Thymus (tissue), 11 donors: ENCODE results near the gene CIAO3. TPM values are rescaled to one million over a fixed set of nuclear protein-coding genes. Genes with fewer than 3 reads are reported as not detected.

Source experiments
- DNase-seq, 9 donors: peaks; one replicate each; pipeline ENCODE4 v3.0.0-alpha.2; 2013; ENCODE audit warnings: low spot score in 9 of 9, low read depth in 6 of 9, missing footprints in 1 of 9
- H3K27ac ChIP-seq, 2 donors: one replicate each; pipeline ENCODE4 v1.5.1; 2013; ENCODE audit warnings: control low read depth in 1 of 2, low read depth in 1 of 2, low read length in 1 of 2, mild to moderate bottlenecking in 1 of 2, moderate library complexity in 1 of 2
- H3K27me3 ChIP-seq, 2 donors: one replicate each; pipeline ENCODE4 v1.5.1; 2013; ENCODE audit warnings: low read length in 1 of 2; ENCODE audit not compliant: control insufficient read depth in 2 of 2, insufficient read depth in 1 of 2
- H3K36me3 ChIP-seq, 2 donors: one replicate each; pipeline ENCODE4 v1.5.1; 2013; ENCODE audit warnings: low read length in 1 of 2, mild to moderate bottlenecking in 1 of 2, moderate library complexity in 1 of 2; ENCODE audit not compliant: control insufficient read depth in 2 of 2, insufficient read depth in 2 of 2
- H3K4me1 ChIP-seq, 2 donors: one replicate each; pipeline ENCODE4 v1.5.1; 2013; ENCODE audit warnings: low read length in 2 of 2; ENCODE audit not compliant: control insufficient read depth in 2 of 2, insufficient read depth in 2 of 2
- H3K4me3 ChIP-seq, 2 donors: one replicate each; pipeline ENCODE4 v1.5.1; 2013; ENCODE audit warnings: low read length in 2 of 2, control low read depth in 1 of 2, mild to moderate bottlenecking in 1 of 2
- H3K9me3 ChIP-seq, 2 donors: one replicate each; pipeline ENCODE4 v1.5.1; 2013; ENCODE audit warnings: low read length in 1 of 2, mild to moderate bottlenecking in 1 of 2; ENCODE audit not compliant: control insufficient read depth in 2 of 2, insufficient read depth in 1 of 2
- WGBS: extraction: QIAGEN DNeasy Blood & Tissue Kit; methylation state at CpG from one replicate; pipeline ENCODE4 v1.1.7; 2013; 5-methylcytosine and 5-hydroxymethylcytosine counted together
- polyA plus RNA-seq: library from polyadenylated mRNA; stranded (reverse); fragments of 200-250 nt; gene quantifications from one replicate; pipeline ENCODE4 v1.2.3, GENCODE V29; 2013
- total RNA-seq: library from RNA; stranded (reverse); fragments of 120-200 nt; gene quantifications from one replicate; pipeline ENCODE4 v1.2.4, GENCODE V29; 2013
- donor health status: healthy.

CIAO3 gene
- total and polyA plus RNA-seq, 2 donors: 20.8 to 60.4 TPM

GRCh38 chr16:724188-725040 lies 16.4 kb downstream of the CIAO3 start:
- Histone ChIP-seq H3K27me3 (peaks cover 4 to 44% of the 10 kb centered on the region in 2 donors), H3K36me3 (peaks cover 0 to 9% of the 10 kb centered on the region in 2 donors), H3K4me3 (no peak overlapping the region), H3K9me3 (peaks cover 0 to 24% of the 10 kb centered on the region in 2 donors), H3K4me1 (peaks cover 55 to 79% of the 10 kb centered on the region in 2 donors), H3K27ac (peak overlapping the region in 1 of 2 donors; percentile 76)
- DNase-seq: peak in 2 of 9 donors; percentile 51 to 75
- WGBS: 63% methylated on average over 29 of the region's 29 CpGs

DNA sequence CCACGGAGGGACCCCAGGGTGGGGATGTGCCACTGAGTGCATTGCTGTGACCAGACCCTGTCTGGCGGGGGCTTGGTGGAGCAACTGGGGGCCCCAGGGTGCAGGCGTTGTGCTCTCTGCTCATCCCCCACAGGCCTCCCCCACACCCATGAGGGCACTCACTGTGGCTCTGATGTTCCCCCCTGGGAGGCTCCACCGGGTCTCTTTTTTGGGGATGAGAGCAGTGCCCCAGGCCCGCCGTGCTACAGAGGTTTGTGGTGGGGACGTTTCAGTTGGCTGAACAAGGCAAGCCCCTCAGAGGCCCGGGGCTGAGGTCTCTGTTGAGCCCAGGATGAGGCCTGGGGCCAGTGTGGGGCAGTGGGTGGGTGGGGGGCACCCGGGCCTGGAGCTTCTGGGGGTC lies 17.1 kb downstream of the CIAO3 start:
- Histone ChIP-seq H3K9me3 (peaks cover 0 to 24% of the 10 kb centered on the region in 2 donors), H3K4me3 (no peak overlapping the region), H3K27ac (peak overlapping the region in 1 of 2 donors; percentile 76), H3K27me3 (peaks cover 4 to 36% of the 10 kb centered on the region in 2 donors), H3K36me3 (peaks cover 0 to 3% of the 10 kb centered on the region in 2 donors), H3K4me1 (peaks cover 62 to 86% of the 10 kb centered on the region in 2 donors)
- no peak for DNase-seq
- 95% methylated on average over 9 of the region's 9 CpGs for WGBS

DNA sequence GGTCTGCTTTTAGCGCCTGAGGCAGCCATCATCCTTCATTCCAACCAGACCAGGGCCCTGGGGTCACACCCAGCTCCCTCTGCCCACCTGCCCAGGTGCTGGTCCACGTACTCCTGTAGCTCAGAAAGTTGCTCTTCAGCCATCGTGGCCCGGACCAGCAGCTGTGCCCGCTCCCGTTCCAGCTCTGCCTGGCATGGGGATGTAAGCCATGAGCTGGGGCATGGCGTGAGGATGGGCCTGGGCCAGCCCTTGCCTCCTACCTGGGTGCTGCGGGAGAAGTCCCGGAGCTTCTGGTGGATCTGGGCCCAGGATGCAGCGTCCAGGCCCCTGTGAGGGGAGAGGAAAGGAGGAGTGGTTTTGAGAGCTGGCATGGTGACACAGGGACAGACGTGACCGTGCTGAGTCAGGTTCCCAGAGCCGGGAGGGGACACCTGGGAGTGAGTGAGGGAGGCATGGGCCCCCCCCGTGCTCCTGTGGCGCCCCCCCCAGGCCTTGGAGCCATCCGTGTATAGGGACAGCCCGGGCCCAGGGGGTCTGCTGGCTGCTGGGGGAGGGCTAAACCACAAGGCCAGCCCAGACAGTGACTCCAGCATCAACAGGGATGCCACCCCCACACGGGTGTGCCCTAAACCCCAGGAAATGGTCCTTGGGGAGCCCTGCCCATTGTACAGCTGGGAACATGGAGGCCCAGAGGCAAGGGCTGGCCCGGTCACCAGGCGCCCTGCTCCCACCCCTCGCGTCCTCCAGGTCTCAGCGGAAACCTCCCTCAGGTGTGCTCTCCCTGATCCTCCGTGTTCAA lies 17.8 kb downstream of the CIAO3 start:
- peaks cover 0 to 24% of the 10 kb centered on the region in 2 donors for H3K9me3 ChIP-seq
- peak overlapping the region in 1 of 2 donors; percentile 71 for H3K4me3 ChIP-seq
- peaks cover 0 to 3% of the 10 kb centered on the region in 2 donors for H3K36me3 ChIP-seq
- peaks cover 0 to 31% of the 10 kb centered on the region in 2 donors for H3K27me3 ChIP-seq
- WGBS: 91% methylated on average over 24 of the region's 24 CpGs
- no peak for DNase-seq
- peak overlapping the region in 1 of 2 donors; percentile 17 for H3K27ac ChIP-seq
- peaks cover 69 to 89% of the 10 kb centered on the region in 2 donors for H3K4me1 ChIP-seq

DNA sequence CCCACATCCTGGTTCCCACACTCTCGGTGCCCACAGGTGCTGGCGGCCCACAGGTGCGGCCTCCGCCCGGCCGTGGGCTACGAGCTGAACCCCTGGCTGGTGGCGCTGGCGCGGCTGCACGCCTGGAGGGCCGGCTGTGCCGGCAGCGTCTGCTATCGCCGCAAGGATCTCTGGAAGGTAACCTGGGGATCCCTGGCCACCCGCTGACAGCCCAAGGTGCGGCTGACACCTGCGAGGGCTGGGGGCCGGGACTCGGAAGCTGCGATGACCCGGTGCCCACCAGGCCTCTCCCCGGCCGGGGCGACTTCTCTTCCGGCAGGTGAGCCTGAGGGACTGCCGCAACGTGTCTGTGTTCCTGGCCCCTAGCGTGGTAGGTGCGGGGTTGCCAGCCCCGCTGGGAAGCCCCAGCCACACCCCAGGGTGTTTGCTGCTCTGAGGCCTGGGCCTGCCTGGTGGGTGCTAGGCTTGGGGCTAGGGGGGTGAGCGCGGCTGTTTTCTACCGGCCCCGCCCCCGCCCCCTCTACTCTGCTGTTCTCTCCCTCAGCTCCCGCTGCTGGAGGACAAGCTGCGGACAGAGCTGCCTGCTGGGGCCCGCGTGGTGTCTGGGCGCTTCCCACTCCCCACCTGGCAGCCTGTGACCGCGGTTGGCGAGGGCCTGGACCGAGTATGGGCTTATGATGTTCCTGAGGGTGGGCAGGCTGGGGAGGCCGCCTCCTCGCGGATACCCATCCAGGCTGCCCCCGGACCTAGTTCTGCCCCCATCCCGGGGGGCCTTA lies 18.8 kb downstream of the CIAO3 start:
- Histone ChIP-seq H3K36me3 (peaks cover 0 to 3% of the 10 kb centered on the region in 2 donors), H3K4me3 (peak overlapping the region; percentile 51 to 71), H3K27me3 (peaks cover 0 to 32% of the 10 kb centered on the region in 2 donors), H3K27ac (peak overlapping the region; percentile 90 to 97), H3K4me1 (peaks cover 63 to 88% of the 10 kb centered on the region in 2 donors), H3K9me3 (peaks cover 0 to 24% of the 10 kb centered on the region in 2 donors)
- DNase-seq: no peak
- WGBS: 19% methylated on average over 51 of the region's 51 CpGs

DNA sequence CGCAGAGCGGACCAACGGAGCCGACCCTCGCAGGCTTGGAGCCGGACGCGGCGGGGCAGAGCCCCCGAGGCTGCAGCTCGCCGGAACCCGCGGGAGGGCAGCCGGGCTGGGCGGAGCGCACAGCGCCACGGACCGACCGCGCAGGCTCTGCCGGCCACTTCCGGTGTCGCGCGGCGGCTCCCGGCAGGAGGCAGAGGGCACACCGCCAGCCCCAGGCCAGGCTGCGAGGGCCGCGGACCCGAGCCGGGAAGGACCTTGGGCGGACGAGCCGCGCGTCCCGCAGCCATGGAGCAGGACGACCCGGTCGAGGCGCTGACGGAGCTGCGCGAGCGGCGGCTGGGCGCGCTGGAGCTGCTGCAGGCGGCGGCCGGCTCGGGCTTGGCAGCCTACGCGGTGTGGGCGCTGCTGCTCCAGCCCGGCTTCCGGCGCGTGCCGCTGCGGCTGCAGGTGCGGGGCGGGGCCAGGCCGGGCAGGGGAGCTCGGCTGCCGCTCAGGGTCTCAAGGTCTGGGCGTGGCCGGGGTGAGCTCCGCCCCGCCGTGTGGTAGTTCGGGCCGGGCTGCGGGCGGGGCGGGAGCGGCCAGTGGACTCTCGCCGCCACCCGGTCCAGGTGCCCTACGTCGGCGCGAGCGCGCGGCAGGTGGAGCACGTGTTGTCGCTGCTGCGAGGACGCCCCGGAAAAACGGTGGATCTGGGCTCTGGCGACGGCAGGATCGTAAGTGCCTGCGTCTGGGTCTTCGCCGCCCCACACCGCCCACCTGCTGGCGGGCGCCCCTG lies 19.6 kb downstream of the CIAO3 start, which contains the start of gene ANTKMT:
Gene ANTKMT, plus strand, starts transcription at position 157 of the 775 bp plus-strand sequence. Its CDS starts 129 bp downstream, at position 286.
- WGBS: under 1% methylated on average over 106 of the region's 106 CpGs
- Histone ChIP-seq H3K4me1 (peaks cover 62 to 90% of the 10 kb centered on the region in 2 donors), H3K4me3 (peak within 1 kb of the TSS; percentile 71 to 93), H3K36me3 (peaks cover 0 to 3% of the 10 kb centered on the region in 2 donors), H3K27ac (peak within 1 kb of the TSS; percentile 97 to 99), H3K27me3 (peaks cover 0 to 34% of the 10 kb centered on the region in 2 donors), H3K9me3 (peaks cover 0 to 24% of the 10 kb centered on the region in 2 donors)
- peak in 7 of 9 donors; percentile 61 to 95 (median 89) for DNase-seq

- peaks cover 60 to 88% of the 10 kb centered on the region in 2 donors for H3K4me1 ChIP-seq
- H3K36me3 ChIP-seq: peaks cover 0 to 3% of the 10 kb centered on the region in 2 donors
- under 1% methylated on average over 38 of the region's 38 CpGs for WGBS
- DNase-seq: peak in 5 of 9 donors; percentile 67 to 93 (median 84)
- H3K27ac ChIP-seq: peak overlapping the region; percentile 97 to 99
- peak overlapping the region; percentile 71 to 93 for H3K4me3 ChIP-seq
- H3K27me3 ChIP-seq: peaks cover 0 to 33% of the 10 kb centered on the region in 2 donors
- peaks cover 0 to 24% of the 10 kb centered on the region in 2 donors for H3K9me3 ChIP-seq
Measured at GRCh38 chr16:720447-720989, 20.3 kb downstream of the CIAO3 start.

DNA sequence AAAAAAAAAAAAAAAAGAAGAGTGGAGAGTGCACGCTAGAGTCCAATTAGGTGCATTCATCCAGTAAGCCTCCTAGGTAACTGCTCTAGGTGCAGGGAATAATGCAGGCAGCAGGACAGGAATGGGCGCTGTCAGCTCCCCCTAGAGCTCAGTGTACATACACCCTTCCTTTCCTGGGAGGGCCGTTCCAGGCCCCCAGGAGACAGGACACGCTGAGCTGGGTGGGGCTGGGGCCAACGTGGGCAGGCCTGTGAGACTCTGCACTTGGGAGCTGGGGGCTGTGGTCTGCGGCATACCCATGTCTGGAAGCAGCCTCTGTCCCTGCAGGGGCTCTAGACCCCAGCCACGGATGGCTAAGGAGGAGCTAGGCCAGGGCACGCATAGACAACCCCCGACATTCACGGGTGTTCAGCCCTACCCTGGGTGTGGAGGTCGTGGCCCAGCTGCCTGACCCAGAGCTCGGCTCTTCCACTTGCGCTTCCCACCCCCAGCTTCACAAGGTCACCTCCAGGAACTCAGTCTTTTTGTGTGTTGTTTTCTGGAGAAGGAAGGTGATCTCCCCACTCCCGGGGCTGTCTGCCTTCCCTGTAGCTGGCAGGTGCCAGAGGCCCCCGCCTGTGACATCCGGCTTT lies 20.9 kb downstream of the CIAO3 start:
- H3K4me1 ChIP-seq: peaks cover 56 to 82% of the 10 kb centered on the region in 2 donors
- H3K36me3 ChIP-seq: peaks cover 0 to 3% of the 10 kb centered on the region in 2 donors
- peaks cover 0 to 35% of the 10 kb centered on the region in 2 donors for H3K27me3 ChIP-seq
- peak in 2 of 9 donors; percentile 67 to 85 for DNase-seq
- H3K9me3 ChIP-seq: peaks cover 0 to 22% of the 10 kb centered on the region in 2 donors
- WGBS: 4% methylated on average over 16 of the region's 16 CpGs
- H3K27ac ChIP-seq: peak overlapping the region; percentile 97 to 99
- peak overlapping the region; percentile 71 to 93 for H3K4me3 ChIP-seq
